Measurements from ENCODE around the gene GGTLC3. TPM values are rescaled to one million over a fixed set of nuclear protein-coding genes. Genes with fewer than 3 reads are reported as not detected.
"Not testable (repeated sequence)": the region's sequence is repeated elsewhere in the genome, so short reads cannot be mapped to it uniquely, and the experiment has no call there.

GGTLC3 gene
- total RNA-seq (2021) (not detected in 2 replicates), Bru-seq, nascent RNA (not detected), BruChase-seq, experiment 1, labeled RNA remaining after a 2-hour chase (not detected), BruChase-seq, experiment 2, labeled RNA remaining after a 6-hour chase (not detected)
- long read RNA-seq: 0 reads

DNA sequence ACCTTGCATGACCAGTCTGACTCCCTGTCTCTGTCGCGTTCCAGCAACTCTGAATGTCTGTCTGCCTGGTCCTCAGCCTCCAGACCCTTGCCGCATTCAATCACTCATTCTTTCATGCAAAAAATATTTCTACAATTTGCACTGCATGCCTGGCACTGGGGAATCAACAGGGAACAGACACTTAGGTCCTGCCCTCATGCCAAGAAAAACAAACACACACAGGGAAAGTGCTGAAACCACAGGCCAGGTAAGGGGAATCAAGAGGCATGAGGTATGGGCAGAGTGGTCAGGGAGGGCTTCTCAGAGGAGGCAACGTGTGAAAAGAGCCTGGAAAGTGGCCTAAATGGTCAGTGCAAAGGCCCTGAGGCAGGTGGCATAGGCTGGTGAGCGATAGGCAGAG is at the start of gene GGTLC3:
GGTLC3 (minus strand) TSS at position 101 of the 400 bp plus-strand sequence. CDS start 264 bp downstream, outside the sequence.
- H3K4me1 ChIP-seq (replicated peaks; ENCODE audit: insufficient read depth); H3K9me2 ChIP-seq (ENCODE audit: insufficient read depth); CTCF ChIA-PET; H2AFZ ChIP-seq; H4K20me1 ChIP-seq (ENCODE audit: insufficient read depth); BruUV-seq (replicated peaks); H3K4me3 ChIP-seq; DNase-seq; H3F3A ChIP-seq (ENCODE audit: insufficient read depth, low read depth); intact Hi-C loops (cut with micrococcal nuclease; ENCODE audit: unreplicated experiment); H3K9me3 ChIP-seq (ENCODE audit: insufficient read depth, low read depth); POLR2A ChIA-PET (ENCODE audit: unreplicated experiment); H3K79me2 ChIP-seq (ENCODE audit: low read depth); H3K27me3 ChIP-seq (ENCODE audit: insufficient read depth, low read depth); H3K4me2 ChIP-seq; H3K36me3 ChIP-seq (ENCODE audit: low read depth); H3K27ac ChIP-seq: not testable (repeated sequence)

DNA sequence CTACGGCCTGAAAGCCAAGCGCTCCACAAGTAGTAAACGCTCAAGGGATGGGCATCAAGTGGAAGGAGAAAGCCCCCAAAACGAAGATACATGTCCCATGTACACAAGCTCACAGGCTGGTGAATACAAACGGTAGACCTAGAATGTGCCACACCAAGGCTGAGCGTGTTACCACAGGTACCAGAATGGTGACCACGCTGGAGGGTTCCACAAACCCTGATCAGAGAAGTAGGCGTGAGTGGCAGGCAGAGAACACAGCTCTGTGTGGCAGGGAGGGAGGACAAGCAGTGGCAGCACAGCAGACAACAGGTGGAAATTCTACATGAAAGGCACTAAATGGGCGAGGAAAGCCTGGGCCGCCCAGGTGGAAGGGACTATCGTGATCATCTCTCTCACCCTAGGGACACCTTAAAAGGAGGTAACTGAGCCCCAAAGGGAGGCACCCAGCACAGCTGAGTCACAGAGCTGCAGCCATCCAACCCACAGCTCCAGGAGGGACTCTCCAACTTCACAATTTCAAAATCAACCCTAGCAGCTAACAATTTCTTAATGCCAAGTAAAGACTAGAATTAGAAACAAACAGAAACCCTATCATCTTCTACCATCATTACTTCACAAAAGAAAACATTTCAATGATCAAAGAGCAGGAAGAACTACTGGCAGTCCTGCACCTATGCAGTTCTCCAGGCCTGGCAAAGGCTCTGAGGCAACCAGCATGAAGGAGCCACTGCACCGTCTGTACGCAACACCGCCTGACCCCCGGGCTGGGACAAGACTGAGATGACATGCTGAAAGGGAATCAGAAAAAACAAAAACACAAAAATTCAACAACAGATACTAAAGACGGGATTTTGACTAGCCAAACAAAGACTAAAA is 42.4 kb upstream of the GGTLC3 start:
- H4K20me1 ChIP-seq (ENCODE audit: insufficient read depth); H3K27ac ChIP-seq; H3F3A ChIP-seq (ENCODE audit: insufficient read depth, low read depth); DNase-seq; intact Hi-C loops (cut with micrococcal nuclease; ENCODE audit: unreplicated experiment); H2AFZ ChIP-seq; H3K79me2 ChIP-seq (ENCODE audit: low read depth); POLR2A ChIA-PET (ENCODE audit: unreplicated experiment); H3K4me1 ChIP-seq (replicated peaks; ENCODE audit: insufficient read depth); BruUV-seq (replicated peaks); H3K9me2 ChIP-seq (ENCODE audit: insufficient read depth); H3K27me3 ChIP-seq (ENCODE audit: insufficient read depth, low read depth); H3K4me2 ChIP-seq; CTCF ChIA-PET; H3K4me3 ChIP-seq; H3K9me3 ChIP-seq (ENCODE audit: insufficient read depth, low read depth); H3K36me3 ChIP-seq (ENCODE audit: low read depth): not testable (repeated sequence)

DNA sequence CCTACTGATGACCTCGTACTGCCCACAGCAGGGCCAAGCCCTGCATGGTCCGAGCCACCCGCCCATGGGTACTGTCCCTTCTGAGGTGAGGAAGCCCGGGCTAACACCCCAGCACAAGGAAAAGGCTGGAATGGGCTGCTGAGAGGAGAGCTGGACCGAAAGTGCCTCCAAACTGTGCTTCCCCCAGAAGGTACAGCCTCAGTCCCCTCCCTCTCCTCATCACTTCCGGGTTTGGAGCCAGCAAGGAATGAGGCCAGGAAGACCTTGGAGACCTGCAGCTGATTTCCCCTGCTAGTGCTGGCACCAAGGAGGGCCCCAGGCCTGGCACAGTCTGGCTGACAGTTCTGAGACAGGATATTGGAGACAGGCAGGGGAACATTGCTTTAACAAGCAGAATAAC is 41.0 kb upstream of the GGTLC3 start:
- CTCF ChIA-PET; H2AFZ ChIP-seq; H3K9me2 ChIP-seq (ENCODE audit: insufficient read depth); H3K79me2 ChIP-seq (ENCODE audit: low read depth); BruUV-seq (replicated peaks); H3K4me2 ChIP-seq; H3F3A ChIP-seq (ENCODE audit: insufficient read depth, low read depth); POLR2A ChIA-PET (ENCODE audit: unreplicated experiment); H3K4me1 ChIP-seq (replicated peaks; ENCODE audit: insufficient read depth); DNase-seq; H3K9me3 ChIP-seq (ENCODE audit: insufficient read depth, low read depth); H3K27ac ChIP-seq; H4K20me1 ChIP-seq (ENCODE audit: insufficient read depth); intact Hi-C loops (cut with micrococcal nuclease; ENCODE audit: unreplicated experiment); H3K4me3 ChIP-seq; H3K27me3 ChIP-seq (ENCODE audit: insufficient read depth, low read depth); H3K36me3 ChIP-seq (ENCODE audit: low read depth): not testable (repeated sequence)

DNA sequence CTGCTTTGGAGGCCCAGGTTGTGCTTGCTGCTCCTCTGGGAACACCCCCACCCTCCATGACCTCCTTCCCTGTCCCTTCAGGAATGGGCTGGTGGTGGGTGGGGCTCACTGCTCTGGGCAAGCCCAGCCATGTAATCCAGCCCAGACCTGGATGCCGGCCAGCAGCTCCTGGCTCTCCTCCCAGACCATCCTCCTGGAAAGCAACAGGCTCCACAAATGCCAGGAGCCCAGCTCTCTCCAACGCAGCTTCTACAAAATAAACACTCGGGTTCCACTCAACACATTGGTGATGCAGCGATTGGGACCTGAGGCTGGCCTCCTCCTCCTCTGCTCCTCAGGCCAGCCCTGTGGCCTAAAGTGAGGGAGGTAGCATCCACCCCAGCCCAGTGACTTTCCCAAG is 40.6 kb upstream of the GGTLC3 start:
- intact Hi-C loops (cut with micrococcal nuclease; ENCODE audit: unreplicated experiment); H2AFZ ChIP-seq; H3K4me2 ChIP-seq; CTCF ChIA-PET; H3K4me3 ChIP-seq; H4K20me1 ChIP-seq (ENCODE audit: insufficient read depth); H3K27ac ChIP-seq; H3K4me1 ChIP-seq (replicated peaks; ENCODE audit: insufficient read depth); H3K36me3 ChIP-seq (ENCODE audit: low read depth); POLR2A ChIA-PET (ENCODE audit: unreplicated experiment); H3K79me2 ChIP-seq (ENCODE audit: low read depth); H3K9me3 ChIP-seq (ENCODE audit: insufficient read depth, low read depth); BruUV-seq (replicated peaks); H3F3A ChIP-seq (ENCODE audit: insufficient read depth, low read depth); H3K27me3 ChIP-seq (ENCODE audit: insufficient read depth, low read depth); DNase-seq; H3K9me2 ChIP-seq (ENCODE audit: insufficient read depth): not testable (repeated sequence)

DNA sequence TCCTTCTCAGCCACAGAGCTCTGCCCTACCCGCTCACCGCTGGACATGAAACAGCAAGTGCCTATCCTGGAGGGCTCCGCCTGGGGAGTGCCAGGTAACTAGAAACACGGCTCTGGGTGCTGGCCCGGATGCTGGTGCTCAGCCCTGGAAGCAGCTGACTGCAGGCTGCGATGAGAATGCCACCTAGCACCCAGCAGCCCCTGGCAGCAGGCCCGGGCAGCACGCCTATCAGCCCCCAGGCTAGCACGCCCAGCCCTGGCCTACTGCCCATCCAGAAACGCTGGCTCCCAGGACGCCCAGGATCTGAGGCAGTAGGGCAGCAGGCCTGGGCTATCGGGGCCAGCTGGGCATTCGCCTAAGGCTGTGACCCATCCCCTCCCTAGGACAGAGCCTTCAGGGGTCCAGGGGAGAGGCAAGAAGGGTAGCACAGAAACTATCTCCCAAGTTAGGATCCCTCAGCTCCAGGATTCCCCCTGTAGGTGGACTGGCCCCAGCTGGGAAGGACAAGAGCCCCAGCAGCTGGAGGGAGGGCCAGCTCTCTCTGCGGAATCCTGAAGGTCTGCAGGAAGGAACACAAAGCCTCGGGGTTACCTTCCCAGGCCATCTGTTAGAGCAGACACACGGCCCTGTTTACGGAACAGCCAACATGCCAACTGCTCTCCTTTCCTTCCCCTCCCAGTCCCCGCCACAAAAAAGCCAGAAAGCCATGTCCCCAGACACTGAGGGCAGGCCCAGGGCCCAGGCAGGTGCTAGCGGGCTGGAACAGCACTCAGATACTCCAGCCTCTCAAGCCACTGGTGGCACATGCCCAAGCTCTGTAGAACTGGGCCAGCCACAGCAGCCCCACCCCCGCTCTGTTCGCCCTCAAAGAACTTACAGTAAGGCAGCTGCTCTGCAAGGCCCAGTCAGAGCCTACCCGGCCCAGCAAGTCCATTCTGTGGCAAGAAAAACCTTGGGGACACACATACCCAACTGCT is 36.6 kb upstream of the GGTLC3 start:
- H3K27me3 ChIP-seq (ENCODE audit: insufficient read depth, low read depth); H3K4me1 ChIP-seq (replicated peaks; ENCODE audit: insufficient read depth); POLR2A ChIA-PET (ENCODE audit: unreplicated experiment); DNase-seq; BruUV-seq (replicated peaks); H3F3A ChIP-seq (ENCODE audit: insufficient read depth, low read depth); H3K9me2 ChIP-seq (ENCODE audit: insufficient read depth); H3K36me3 ChIP-seq (ENCODE audit: low read depth); H4K20me1 ChIP-seq (ENCODE audit: insufficient read depth); H3K4me2 ChIP-seq; H3K27ac ChIP-seq; H3K79me2 ChIP-seq (ENCODE audit: low read depth); H3K4me3 ChIP-seq; CTCF ChIA-PET; intact Hi-C loops (cut with micrococcal nuclease; ENCODE audit: unreplicated experiment); H2AFZ ChIP-seq; H3K9me3 ChIP-seq (ENCODE audit: insufficient read depth, low read depth): not testable (repeated sequence)

DNA sequence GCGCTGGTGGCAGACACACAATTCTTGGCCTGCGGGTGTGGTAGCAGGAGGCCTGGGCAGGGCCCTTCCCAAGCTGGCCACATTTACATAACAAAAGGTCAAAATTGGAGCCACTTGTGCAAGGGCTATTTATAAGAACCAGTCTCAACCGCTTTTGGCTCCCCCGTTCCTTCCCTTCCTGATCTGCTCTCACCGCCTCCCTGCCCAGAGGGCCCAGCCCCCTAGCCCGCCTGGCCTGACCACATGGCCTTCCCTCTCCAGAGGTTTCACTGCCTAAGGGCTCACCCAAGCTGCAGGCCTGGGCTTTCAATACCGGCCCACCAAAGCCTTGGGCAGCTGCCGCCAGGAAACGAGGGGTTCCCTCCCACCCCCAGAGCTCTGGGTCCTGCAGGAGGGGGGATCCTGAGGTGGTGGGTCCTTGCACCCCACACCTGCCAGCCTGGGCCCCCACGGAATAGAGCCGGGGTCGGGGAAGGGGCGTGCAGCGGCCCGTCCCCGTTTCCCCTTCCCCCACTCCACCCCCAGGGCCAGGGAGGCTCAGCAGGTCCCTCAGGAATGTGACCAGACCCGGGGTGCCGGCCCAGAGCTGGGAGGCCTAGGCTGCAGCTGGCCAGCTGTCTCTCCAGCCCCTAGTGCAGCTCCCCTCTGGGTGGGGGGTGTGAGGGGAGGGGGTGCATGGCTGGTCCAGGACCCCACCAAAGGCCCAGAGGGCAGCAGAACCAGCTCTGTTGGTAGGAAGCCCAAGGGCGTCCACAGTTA is 35.1 kb upstream of the GGTLC3 start:
- H3K79me2 ChIP-seq (ENCODE audit: low read depth); POLR2A ChIA-PET (ENCODE audit: unreplicated experiment); H3K9me3 ChIP-seq (ENCODE audit: insufficient read depth, low read depth); H3K4me3 ChIP-seq; H4K20me1 ChIP-seq (ENCODE audit: insufficient read depth); H3F3A ChIP-seq (ENCODE audit: insufficient read depth, low read depth); H3K9me2 ChIP-seq (ENCODE audit: insufficient read depth); CTCF ChIA-PET; H3K27me3 ChIP-seq (ENCODE audit: insufficient read depth, low read depth); H3K27ac ChIP-seq; H3K4me1 ChIP-seq (replicated peaks; ENCODE audit: insufficient read depth); H3K4me2 ChIP-seq; intact Hi-C loops (cut with micrococcal nuclease; ENCODE audit: unreplicated experiment); BruUV-seq (replicated peaks); H2AFZ ChIP-seq; H3K36me3 ChIP-seq (ENCODE audit: low read depth); DNase-seq: not testable (repeated sequence)

All from PC-9 (cell line).